ENCODE data around the gene GET3. TPM values are rescaled to one million over a fixed set of nuclear protein-coding genes. Genes with fewer than 3 reads are reported as not detected.
"Not testable (repeated sequence)": the region's sequence is repeated elsewhere in the genome, so short reads cannot be mapped to it uniquely, and the experiment has no call there.

GET3 gene
- 10 to 100 TPM; 50.9 to 94.1 (median 93.1) TPM for polyA plus RNA-seq

GRCh38 chr19:12736995-12737834 is at the start of gene GET3:
Gene GET3 (plus strand): TSS chr19:12737497. CDS start chr19:12737506, 9 bp downstream.
- 0 to 1% (median 1%) methylated on average over 29 of the region's 29 CpGs for WGBS, 3 donors

GRCh38 chr19:12689012-12689411 is 48.3 kb upstream of the GET3 start:
- H3K27ac ChIP-seq (ENCODE audit: low read depth, low read length), result no peak overlapping the region
- WGBS, 3 donors, result 86 to 90% (median 88%) methylated on average over 12 of the region's 12 CpGs

More at GRCh38 chr19:12736995-12737834, at the start of gene GET3:
- no peak within 1 kb of the TSS for H3K27ac ChIP-seq (ENCODE audit: low read depth, low read length)

GRCh38 chr19:12689581-12690216 is 47.6 kb upstream of the GET3 start:
- WGBS, 3 donors, result 58 to 85% (median 71%) methylated on average over 26 of the region's 26 CpGs

GRCh38 chr19:12692960-12693359 is 44.3 kb upstream of the GET3 start:
- H3K27ac ChIP-seq (ENCODE audit: low read depth, low read length), result no peak overlapping the region
- WGBS, 3 donors, result 85 to 87% (median 87%) methylated on average over 5 of the region's 5 CpGs

More at GRCh38 chr19:12689581-12690216, 47.6 kb upstream of the GET3 start:
- H3K27ac ChIP-seq (ENCODE audit: low read depth, low read length), result no peak overlapping the region

- no peak overlapping the region for H3K27ac ChIP-seq (ENCODE audit: low read depth, low read length)
- whole genome bisulfite sequencing, 3 donors, result 87 to 93% (median 92%) methylated on average over 16 of the region's 16 CpGs
These were observed 42.7 kb upstream of the GET3 start for GRCh38 chr19:12694641-12695040.

GRCh38 chr19:12695096-12695495 is 42.2 kb upstream of the GET3 start:
- WGBS, 3 donors, result 67 to 74% (median 68%) methylated on average over 2 of the region's 2 CpGs
- no peak overlapping the region for H3K27ac ChIP-seq (ENCODE audit: low read depth, low read length)

- WGBS, 3 donors, result 53 to 90% (median 73%) methylated on average over 1 of the region's 1 CpG
- no peak overlapping the region for H3K27ac ChIP-seq (ENCODE audit: low read depth, low read length)
These were observed 41.8 kb upstream of the GET3 start for GRCh38 chr19:12695514-12695913.

- 2 to 4% (median 4%) methylated on average over 16 to 36 of the region's 36 CpGs for WGBS, 3 donors
These were observed 41.3 kb upstream of the GET3 start for GRCh38 chr19:12695997-12696365.

GRCh38 chr19:12696366-12697335 is 40.6 kb upstream of the GET3 start, which contains the start of gene FBXW9:
Gene FBXW9 (minus strand): TSS chr19:12696631. CDS start chr19:12696581, 50 bp downstream.
- peak within 1 kb of the TSS; percentile 51 for H3K27ac ChIP-seq (ENCODE audit: low read depth, low read length)
- 6 to 7% (median 6%) methylated on average over 54 to 59 of the region's 59 CpGs for WGBS, 3 donors

More at GRCh38 chr19:12695997-12696365, 41.3 kb upstream of the GET3 start:
- H3K27ac ChIP-seq (ENCODE audit: low read depth, low read length), result no peak overlapping the region

- WGBS, 3 donors, result 95 to 97% (median 96%) methylated on average over 22 of the region's 22 CpGs
- not testable (repeated sequence) for H3K27ac ChIP-seq (ENCODE audit: low read depth, low read length)
These were observed 39.9 kb upstream of the GET3 start for GRCh38 chr19:12697425-12697824.

GRCh38 chr19:12698138-12698537 is 39.2 kb upstream of the GET3 start:
- WGBS, 3 donors, result 65 to 87% (median 75%) methylated on average over 6 of the region's 6 CpGs
- H3K27ac ChIP-seq (ENCODE audit: low read depth, low read length), result no peak overlapping the region

GRCh38 chr19:12701596-12702282 is 35.6 kb upstream of the GET3 start:
- no peak overlapping the region for H3K27ac ChIP-seq (ENCODE audit: low read depth, low read length)
- WGBS, 3 donors, result 88 to 92% (median 91%) methylated on average over 32 to 33 of the region's 33 CpGs

- 72 to 76% (median 74%) methylated on average over 9 of the region's 9 CpGs for WGBS, 3 donors
- no peak overlapping the region for H3K27ac ChIP-seq (ENCODE audit: low read depth, low read length)
These were observed 34.3 kb upstream of the GET3 start for GRCh38 chr19:12703046-12703445.

- WGBS, 3 donors, result 93 to 94% (median 93%) methylated on average over 13 of the region's 13 CpGs
- no peak overlapping the region for H3K27ac ChIP-seq (ENCODE audit: low read depth, low read length)
These were observed 32.1 kb upstream of the GET3 start for GRCh38 chr19:12705169-12705568.

- WGBS, 3 donors, result 91 to 94% (median 94%) methylated on average over 28 to 29 of the region's 29 CpGs
- no peak overlapping the region for H3K27ac ChIP-seq (ENCODE audit: low read depth, low read length)
These were observed 31.5 kb upstream of the GET3 start for GRCh38 chr19:12705654-12706331.

GRCh38 chr19:12706332-12706718 is 31.0 kb upstream of the GET3 start:
- no peak overlapping the region for H3K27ac ChIP-seq (ENCODE audit: low read depth, low read length)
- 94 to 96% (median 95%) methylated on average over 13 of the region's 13 CpGs for WGBS, 3 donors

GRCh38 chr19:12708641-12709040 is 28.7 kb upstream of the GET3 start:
- WGBS, 3 donors, result 93 to 98% (median 95%) methylated on average over 8 of the region's 8 CpGs
- no peak overlapping the region for H3K27ac ChIP-seq (ENCODE audit: low read depth, low read length)
